ENCODE results near the gene EBF3. TPM values are rescaled to one million over a fixed set of nuclear protein-coding genes. Genes with fewer than 3 reads are reported as not detected.

EBF3 gene
- total RNA-seq, 1 experiment from 2014 or later = not detected

DNA sequence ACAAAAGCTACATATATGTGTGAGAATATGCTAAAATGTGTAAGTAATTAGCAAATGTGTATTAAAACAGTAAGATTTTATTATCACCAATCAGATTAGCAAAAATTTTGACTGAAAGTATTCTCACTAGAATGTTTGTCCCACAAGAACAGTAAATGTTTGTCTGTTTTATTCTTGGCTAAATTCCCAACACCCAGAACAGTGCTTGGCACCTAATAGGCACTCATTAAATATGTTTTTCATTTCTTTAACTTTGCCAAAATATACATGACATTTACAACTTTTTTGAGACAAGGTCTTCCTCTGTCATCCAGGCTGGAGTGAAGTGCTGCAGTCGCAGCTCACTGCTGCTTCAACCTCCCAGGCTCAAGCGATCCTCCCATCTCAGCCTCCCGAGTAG lies 143.6 kb downstream of the EBF3 start:
- POLR2A ChIA-PET = no interaction called here
- peaks cover 14% of the 10 kb centered on the region for H3K9me3 Mint-ChIP-seq (ENCODE audit: unreplicated experiment)
- H3K4me3 Mint-ChIP-seq (ENCODE audit: unreplicated experiment) = no peak overlapping the region
- no TSS peak for BruUV-seq (replicated peaks)
- no peak for TF ChIP-seq CTCF (IDR thresholded peaks at IDR 0.05; ENCODE audit: unreplicated experiment)
- DNase-seq (ENCODE audit: unreplicated experiment) = no peak
- no peaks in the 10 kb centered on the region for H3K36me3 Mint-ChIP-seq (ENCODE audit: insufficient read depth, unreplicated experiment)
- H3K27me3 Mint-ChIP-seq (ENCODE audit: insufficient read depth, unreplicated experiment) = no peaks in the 10 kb centered on the region
- intact Hi-C loops (cut with micrococcal nuclease) = no loop called here
- H3K4me1 Mint-ChIP-seq (ENCODE audit: insufficient read depth, unreplicated experiment) = no peaks in the 10 kb centered on the region
- CTCF ChIA-PET = no interaction called here
- no peak overlapping the region for H3K27ac Mint-ChIP-seq (ENCODE audit: low read depth, unreplicated experiment)

- TF ChIP-seq CTCF (IDR thresholded peaks at IDR 0.05; ENCODE audit: unreplicated experiment) = no peak
- H3K4me1 Mint-ChIP-seq (ENCODE audit: insufficient read depth, unreplicated experiment) = peaks cover 7% of the 10 kb centered on the region
- H3K27ac Mint-ChIP-seq (ENCODE audit: low read depth, unreplicated experiment) = no peak overlapping the region
- DNase-seq (ENCODE audit: unreplicated experiment) = no peak
- POLR2A ChIA-PET = no interaction called here
- H3K27me3 Mint-ChIP-seq (ENCODE audit: insufficient read depth, unreplicated experiment) = no peaks in the 10 kb centered on the region
- BruUV-seq (replicated peaks) = no TSS peak
- H3K4me3 Mint-ChIP-seq (ENCODE audit: unreplicated experiment) = no peak overlapping the region
- H3K9me3 Mint-ChIP-seq (ENCODE audit: unreplicated experiment) = peaks cover 14% of the 10 kb centered on the region
- H3K36me3 Mint-ChIP-seq (ENCODE audit: insufficient read depth, unreplicated experiment) = no peaks in the 10 kb centered on the region
- CTCF ChIA-PET = interaction anchor here (0.6 kb wide), 1 partner anchor 793 kb away, joined by 3 read pairs; no protein-coding TSS in a partner anchor
- intact Hi-C loops (cut with micrococcal nuclease) = no loop called here
Observed at GRCh38 chr10:129816656-129817045, 147.4 kb downstream of the EBF3 start.

- ChIA-PET POLR2A (no interaction called here), CTCF (interaction anchor here (0.6 kb wide), 1 partner anchor 792 kb away, joined by 3 read pairs; no protein-coding TSS in a partner anchor)
- Mint-ChIP-seq H3K27ac (ENCODE audit: low read depth, unreplicated experiment) (no peak overlapping the region), H3K4me3 (ENCODE audit: unreplicated experiment) (no peak overlapping the region), H3K4me1 (ENCODE audit: insufficient read depth, unreplicated experiment) (peaks cover 7% of the 10 kb centered on the region), H3K27me3 (ENCODE audit: insufficient read depth, unreplicated experiment) (no peaks in the 10 kb centered on the region), H3K9me3 (ENCODE audit: unreplicated experiment) (peaks cover 14% of the 10 kb centered on the region), H3K36me3 (ENCODE audit: insufficient read depth, unreplicated experiment) (no peaks in the 10 kb centered on the region)
- intact Hi-C loops (cut with micrococcal nuclease) = no loop called here
- no peak for TF ChIP-seq CTCF (IDR thresholded peaks at IDR 0.05; ENCODE audit: unreplicated experiment)
- DNase-seq (ENCODE audit: unreplicated experiment) = no peak
- BruUV-seq (replicated peaks) = no TSS peak
Observed at GRCh38 chr10:129815898-129816655, 148.0 kb downstream of the EBF3 start.

DNA sequence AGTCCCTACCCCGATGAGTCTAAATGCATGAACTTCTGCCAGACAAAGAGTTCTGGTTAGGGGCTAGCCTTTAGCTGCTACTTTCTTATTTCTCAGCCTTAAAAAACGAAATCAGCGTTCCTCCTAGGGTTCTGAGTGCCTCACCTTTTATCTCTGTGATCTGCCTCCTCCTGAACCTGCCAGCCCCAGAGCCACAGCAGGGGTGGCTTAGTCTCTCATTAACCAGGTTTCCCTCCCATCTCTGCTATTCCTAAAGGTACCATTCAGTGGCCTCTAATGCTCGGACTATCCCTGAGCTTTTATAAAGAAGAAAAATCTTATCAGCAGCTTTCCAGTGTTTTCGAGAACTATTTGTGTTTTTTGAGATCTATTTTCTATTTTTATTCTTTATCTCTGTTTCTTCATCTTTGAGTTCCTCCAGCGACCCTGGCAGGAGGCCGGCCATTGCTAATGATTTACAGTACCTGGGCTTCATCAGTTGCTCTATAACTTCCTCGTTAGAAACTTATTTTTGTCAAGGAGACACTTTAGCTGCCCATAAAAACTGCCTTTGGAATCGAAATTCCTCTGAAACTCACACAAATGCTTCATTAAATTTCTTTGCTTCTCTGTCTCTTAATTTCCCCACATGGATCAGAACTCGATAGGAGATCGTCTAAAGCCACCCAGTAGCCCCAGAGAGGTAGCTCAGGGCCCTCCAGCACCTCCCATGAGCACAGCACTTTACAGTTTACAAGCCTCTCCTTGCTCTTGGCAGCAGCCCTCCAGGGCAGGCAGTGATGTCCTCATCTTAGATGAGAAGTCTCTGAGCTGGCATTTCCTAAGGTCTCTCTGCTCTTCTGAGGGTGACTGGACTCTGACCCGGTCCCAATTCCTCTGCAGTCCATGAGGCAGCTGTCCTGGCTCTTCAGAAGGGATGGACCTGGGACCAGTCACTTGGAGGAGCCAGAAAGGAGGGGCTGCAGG lies 149.1 kb downstream of the EBF3 start:
- peaks cover 14% of the 10 kb centered on the region for H3K9me3 Mint-ChIP-seq (ENCODE audit: unreplicated experiment)
- peaks cover 7% of the 10 kb centered on the region for H3K4me1 Mint-ChIP-seq (ENCODE audit: insufficient read depth, unreplicated experiment)
- TF ChIP-seq CTCF (IDR thresholded peaks at IDR 0.05; ENCODE audit: unreplicated experiment) = no peak
- no peaks in the 10 kb centered on the region for H3K27me3 Mint-ChIP-seq (ENCODE audit: insufficient read depth, unreplicated experiment)
- ChIA-PET CTCF (interaction anchor here (1.0 kb wide), 1 partner anchor 312 kb away, joined by 4 read pairs; no protein-coding TSS in a partner anchor), POLR2A (no interaction called here)
- DNase-seq (ENCODE audit: unreplicated experiment) = no peak
- no peaks in the 10 kb centered on the region for H3K36me3 Mint-ChIP-seq (ENCODE audit: insufficient read depth, unreplicated experiment)
- no peak overlapping the region for H3K27ac Mint-ChIP-seq (ENCODE audit: low read depth, unreplicated experiment)
- BruUV-seq (replicated peaks) = no TSS peak
- H3K4me3 Mint-ChIP-seq (ENCODE audit: unreplicated experiment) = no peak overlapping the region
- intact Hi-C loops (cut with micrococcal nuclease) = no loop called here
